HG03095 (cell line): ENCODE data around the gene ZNF736.
"Not testable (repeated sequence)": the region's sequence is repeated elsewhere in the genome, so short reads cannot be mapped to it uniquely, and the experiment has no call there.

Experiments used
- ATAC-seq: cut with Tn5 transposase; IDR thresholded peaks from one replicate; pipeline ENCODE4 v1.9.1; 2021; ENCODE audit warnings: moderate library complexity; ENCODE audit not compliant: unreplicated experiment

The ZNF736 gene

DNA sequence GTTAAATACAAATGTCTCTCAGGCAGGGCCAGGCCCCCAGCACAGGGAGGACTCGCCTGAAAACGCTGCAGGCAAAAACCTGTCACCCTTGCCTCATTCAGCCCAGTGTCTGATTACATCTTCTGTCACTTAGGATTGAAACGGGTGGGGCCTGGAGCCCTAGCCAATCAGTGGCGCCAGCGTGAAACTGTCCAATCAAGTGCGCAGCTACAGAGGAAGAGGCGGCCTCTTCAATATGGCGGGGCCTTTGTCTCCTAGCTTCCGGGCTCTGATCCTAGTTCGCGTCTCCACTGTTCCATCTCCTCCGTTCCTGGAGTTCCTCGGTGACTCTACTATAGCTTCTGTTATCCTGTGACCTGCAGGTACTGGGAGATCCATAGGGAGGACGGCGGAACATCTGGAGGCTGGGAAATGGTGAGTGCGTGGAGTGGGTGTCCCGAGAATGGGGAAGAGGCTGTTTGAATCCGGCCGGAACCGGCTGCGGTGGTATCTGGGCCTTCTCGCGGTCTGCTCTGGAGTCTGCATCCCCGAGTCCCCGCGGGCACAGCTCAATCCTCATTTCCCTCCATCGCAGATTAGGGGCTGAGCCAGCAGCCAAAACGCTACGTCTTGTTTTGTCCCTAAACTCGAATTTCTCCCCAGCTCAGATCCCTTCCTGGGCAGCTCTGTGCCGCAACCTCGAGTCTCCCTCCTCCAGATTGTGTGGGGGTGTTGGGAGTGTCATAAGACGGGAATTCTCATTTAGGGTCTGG is at the start of gene ZNF736:
Gene ZNF736 (plus strand): TSS at position 222 of the 752 bp plus-strand sequence. CDS start 190 bp downstream, at position 412.
- ATAC-seq = peak; percentile 100

DNA sequence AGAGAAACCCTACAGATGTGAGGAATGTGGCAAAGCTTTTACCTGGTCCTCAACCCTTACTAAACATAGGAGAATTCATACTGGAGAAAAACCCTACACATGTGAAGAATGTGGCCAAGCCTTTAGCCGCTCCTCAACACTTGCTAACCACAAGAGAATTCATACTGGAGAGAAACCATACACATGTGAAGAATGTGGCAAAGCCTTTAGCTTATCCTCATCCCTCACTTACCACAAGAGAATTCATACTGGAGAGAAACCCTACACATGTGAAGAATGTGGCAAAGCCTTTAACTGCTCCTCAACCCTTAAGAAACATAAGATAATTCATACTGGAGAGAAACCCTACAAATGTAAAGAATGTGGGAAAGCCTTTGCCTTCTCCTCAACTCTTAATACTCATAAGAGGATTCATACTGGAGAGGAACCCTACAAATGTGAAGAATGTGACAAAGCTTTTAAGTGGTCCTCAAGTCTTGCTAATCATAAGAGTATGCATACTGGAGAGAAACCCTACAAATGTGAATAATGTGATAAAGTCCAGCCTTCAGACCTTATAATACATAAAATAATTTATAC is 47.3 kb upstream of the ZNF736 start:
- ATAC-seq = no peak

- ATAC-seq = no peak
Measured at GRCh38 chr7:64277630-64278029, 36.1 kb upstream of the ZNF736 start.

- no peak for ATAC-seq
Measured at GRCh38 chr7:64294701-64295420, 18.9 kb upstream of the ZNF736 start.

DNA sequence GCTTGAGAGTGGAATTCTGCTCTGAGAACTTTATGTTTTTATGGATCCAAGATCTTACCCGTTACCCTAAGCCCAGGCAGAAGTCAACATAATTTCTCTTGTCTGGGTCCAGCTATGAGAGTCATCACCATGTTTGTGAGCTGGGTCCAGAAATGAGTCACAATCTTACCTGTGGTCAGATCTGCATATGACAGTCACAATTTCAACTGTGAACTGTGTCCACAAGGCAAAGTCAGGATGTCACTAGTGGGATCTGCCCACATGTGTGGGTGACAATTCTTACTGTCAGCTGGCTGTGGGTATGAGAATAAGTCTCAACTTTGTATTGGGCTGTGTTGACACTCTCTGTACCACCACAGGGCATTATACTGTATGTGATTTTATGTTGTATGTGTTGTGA is 16.3 kb upstream of the ZNF736 start:
- not testable (repeated sequence) for ATAC-seq

- no peak for ATAC-seq
Measured at GRCh38 chr7:64300641-64301405, 12.9 kb upstream of the ZNF736 start.

DNA sequence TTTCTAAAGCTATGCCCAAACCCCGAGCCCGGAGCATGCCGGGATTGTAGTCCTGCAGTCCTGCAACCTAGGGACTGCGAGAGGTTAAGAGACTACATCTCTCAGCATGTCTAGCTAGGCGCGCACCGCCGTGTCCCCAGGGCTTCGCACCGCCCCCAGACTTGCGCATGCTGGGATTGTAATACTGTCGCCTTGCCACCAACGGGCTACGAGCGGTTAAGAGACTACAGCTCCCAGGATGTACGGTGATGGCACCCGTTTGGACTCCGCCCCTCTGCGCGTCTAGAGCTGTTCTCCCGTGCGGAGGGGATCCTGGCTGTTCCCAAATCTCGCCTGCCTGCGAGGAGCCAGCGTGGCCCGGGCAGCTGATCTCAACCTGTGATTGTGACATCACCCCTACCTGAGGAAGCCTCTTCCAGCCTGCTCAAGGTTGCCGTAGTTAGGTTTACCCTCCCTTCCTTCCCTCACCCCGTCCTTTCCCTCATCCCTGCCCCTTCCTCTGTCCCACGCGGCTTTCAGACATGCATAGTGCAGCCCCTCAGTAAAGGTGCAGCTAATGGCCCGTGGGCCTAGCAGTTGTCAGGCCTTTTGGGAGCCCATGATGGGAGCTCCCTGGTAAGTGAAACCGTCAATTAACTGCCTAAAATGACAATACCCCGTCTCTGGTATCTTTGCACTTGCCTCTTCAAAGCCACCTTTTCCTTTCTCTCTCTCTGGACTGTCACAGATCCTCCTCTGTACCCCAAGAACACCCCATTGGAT is 6.3 kb upstream of the ZNF736 start:
- peak; percentile 96 for ATAC-seq

DNA sequence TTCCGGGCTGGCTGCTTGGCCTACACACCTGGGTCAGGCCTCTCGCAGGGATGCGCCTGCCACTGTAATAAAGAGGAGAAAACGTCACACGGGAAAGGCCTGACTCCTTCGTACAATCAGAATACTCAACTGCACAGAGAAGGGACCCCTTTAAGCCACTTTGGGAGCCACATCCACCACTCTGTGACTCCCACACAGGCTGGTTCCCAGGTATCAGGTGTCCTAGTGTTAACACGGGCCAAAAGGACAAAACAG is 5.8 kb upstream of the ZNF736 start:
- ATAC-seq = no peak

DNA sequence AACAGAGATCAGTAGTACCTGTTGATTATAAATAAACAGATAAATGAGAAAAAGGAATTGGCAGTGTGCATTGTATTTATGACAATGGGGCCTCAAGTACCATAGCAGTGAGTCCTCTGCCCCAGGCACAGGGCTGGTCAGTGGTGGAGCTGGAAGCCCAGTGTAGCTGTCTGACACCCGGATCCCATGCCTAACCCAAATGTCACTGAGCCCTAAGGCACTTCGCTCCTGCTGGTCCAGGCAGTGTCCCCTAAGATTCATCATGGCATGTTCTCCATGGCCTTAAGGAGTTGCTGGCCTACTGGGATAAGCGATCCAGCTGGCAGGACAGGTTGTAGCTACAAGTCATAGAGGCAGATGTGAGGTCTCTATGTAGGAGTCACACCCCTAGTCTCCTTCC is 3.3 kb upstream of the ZNF736 start:
- no peak for ATAC-seq

DNA sequence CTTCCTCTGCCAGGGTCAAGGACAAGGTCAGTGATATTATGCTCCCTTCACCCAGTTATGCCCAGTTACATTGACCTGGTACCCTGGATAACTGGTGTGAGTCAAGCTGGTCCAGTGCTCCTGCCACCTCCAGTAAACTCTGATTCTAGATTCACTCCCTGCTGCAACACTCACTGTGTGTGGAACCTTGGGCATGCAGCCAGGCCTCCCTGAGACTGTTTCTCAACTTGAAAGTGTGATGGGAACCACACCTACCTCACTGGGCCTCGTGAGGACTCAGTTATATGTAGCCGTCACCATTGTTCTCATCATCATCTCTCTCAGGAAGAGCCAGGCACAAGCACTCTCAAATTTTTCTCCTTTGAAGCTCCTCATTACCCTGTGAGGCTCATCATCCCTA is 935 bp upstream of the ZNF736 start:
- ATAC-seq = no peak

- ATAC-seq = no peak
Measured at GRCh38 chr7:64314566-64314965, 805 bp downstream of the ZNF736 start.

GRCh38 chr7:64316031-64316742 is 2.4 kb downstream of the ZNF736 start:
- ATAC-seq = not testable (repeated sequence)

DNA sequence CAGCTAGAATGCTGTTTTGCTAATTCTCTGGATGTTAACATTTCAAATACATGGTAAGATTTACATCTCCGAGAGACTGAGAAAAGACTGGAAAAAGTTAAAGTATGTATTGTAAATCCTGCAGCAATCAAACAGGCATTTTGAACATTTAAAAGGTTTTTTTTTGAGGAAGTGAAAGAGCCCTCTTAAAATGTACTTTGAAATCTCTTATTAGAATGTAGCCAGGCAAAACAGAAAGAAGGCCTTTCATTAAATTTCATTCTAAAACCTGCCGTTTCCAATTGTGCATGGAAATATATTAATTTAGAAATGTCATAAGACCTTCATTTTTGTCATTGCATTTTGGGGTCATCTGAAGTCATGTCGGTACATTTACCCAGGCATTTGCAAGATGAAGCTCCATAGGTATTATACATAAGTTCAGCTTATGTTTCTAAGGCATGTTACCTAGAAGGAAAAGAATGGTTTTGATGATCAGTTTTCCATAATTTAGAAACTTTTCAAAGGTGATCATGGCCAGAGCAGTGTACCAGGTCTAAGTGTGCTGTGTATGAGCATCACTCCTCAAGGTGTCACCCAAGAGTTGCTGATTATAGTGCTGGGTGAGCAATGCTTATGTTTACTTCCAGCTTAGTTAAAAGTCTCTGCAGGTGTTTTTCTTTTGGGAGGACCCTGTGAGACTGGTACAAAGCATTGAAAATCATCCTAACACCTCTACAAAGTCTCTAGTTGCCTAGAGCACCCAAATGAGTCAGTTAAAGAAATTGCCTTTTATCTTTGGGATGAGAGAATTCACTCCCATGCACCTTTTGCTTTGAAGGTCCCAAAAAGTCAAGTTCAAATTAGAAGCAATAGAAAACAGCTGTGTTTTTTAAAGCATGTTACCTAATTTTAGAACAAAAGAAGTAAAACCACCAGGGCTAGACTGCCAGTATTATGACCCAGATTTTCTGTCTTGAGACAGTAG is 7.1 kb downstream of the ZNF736 start:
- ATAC-seq = no peak

GRCh38 chr7:64324166-64324565 is 10.4 kb downstream of the ZNF736 start:
- not testable (repeated sequence) for ATAC-seq

- not testable (repeated sequence) for ATAC-seq
Measured at GRCh38 chr7:64348713-64349210, 35.0 kb downstream of the ZNF736 start.

- no peak for ATAC-seq
Measured at GRCh38 chr7:64359543-64359942, 45.8 kb downstream of the ZNF736 start.

GRCh38 chr7:64371116-64371515 is 57.4 kb downstream of the ZNF736 start:
- no peak for ATAC-seq

DNA sequence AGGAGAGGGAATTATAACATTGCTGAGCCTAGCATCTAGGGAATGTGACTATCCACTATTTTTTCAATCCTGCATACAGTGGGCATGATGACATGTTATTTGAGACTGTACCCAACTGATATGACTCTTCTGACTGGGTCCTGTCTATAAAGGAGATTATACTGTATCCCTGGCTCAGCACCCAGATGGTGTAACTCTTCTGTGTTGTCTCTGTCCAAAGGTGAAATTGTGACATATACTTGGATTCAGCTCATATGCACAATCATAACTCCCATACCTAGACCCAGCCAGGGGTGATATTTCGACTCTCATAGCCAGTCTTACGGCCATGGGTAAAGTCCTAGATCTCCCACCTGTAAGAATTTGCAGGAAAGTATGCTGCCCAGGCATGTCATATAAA is 59.3 kb downstream of the ZNF736 start:
- no peak for ATAC-seq

DNA sequence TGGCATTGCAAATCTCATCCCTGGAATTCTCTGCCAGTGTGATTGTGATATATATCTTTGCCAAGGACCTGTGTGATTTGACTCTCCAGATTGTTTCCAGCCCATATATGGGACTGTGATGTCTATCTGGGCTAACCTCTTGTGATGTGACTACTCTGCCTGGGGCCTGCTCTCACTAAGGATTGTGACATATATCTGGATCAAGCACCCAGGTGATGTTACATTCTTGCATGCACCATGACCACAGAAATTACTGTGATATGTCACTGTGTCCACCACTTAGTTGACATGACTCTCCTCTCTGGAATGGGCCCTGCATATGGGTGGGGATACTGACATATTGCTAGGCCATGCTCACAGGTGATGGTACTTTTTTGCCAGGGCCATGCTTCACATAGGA is 86.6 kb downstream of the ZNF736 start:
- no peak for ATAC-seq
